SK-N-SH (cell line): ENCODE results near the gene NOX3. TPM values are rescaled to one million over a fixed set of nuclear protein-coding genes. Genes with fewer than 3 reads are reported as not detected.
"Not testable (repeated sequence)": the region's sequence is repeated elsewhere in the genome, so short reads cannot be mapped to it uniquely, and the experiment has no call there.

Experiments
- CTCF ChIA-PET: fragments of 300-600, 350-600 bp; formaldehyde crosslinking; extraction: SDS; loops from one replicate; lab custom pipeline; 2021; lab: Yijun Ruan, JAX
- POLR2A ChIA-PET: fragments of 350-600 bp; sonication (Branson Sonifier 250); formaldehyde crosslinking; extraction: SDS; loops from one replicate; lab custom pipeline; 2020; ENCODE audit warnings: antibody characterized with exemption, inconsistent platforms; lab: Yijun Ruan, JAX
- DNase-seq: peaks from one replicate; pipeline ENCODE4 v3.0.0; 2012
- H2AFZ ChIP-seq: fragments of 200-600 bp; sonication (generic); 2 replicates; pipeline ENCODE4 v1.8.1; 2016; ENCODE audit warnings: antibody characterized with exemption, mild to moderate bottlenecking, low read depth
- H3F3A ChIP-seq: fragments of 200-600 bp; sonication (generic); replicated peaks from 2 replicates; pipeline ENCODE3; 2016; ENCODE audit warnings: antibody characterized with exemption, mild to moderate bottlenecking; ENCODE audit not compliant: insufficient read depth
- H3K27ac ChIP-seq, 2 experiments: fragments of 200-500 bp in 1 of 2; fragments of 200-600 bp in 1 of 2; sonication (Bioruptor generic) in 1 of 2; sonication (generic), shearing (Covaris generic) in 1 of 2; 2 replicates each; pipeline versions ENCODE4 v1.5.1 to v1.6.1; 2014 to 2016; ENCODE audit warnings: low read depth in 2 of 2, inconsistent platforms in 1 of 2, low read length in 1 of 2, mild to moderate bottlenecking in 1 of 2, mixed read lengths in 1 of 2
- H3K27me3 ChIP-seq: fragments of 200-600 bp; sonication (generic), shearing (Covaris generic); 2 replicates; pipeline ENCODE4 v1.6.1; 2016; ENCODE audit warnings: mixed run types; ENCODE audit not compliant: insufficient read depth
- H3K36me3 ChIP-seq, 2 experiments: fragments of 200-500 bp in 1 of 2; fragments of 200-600 bp in 1 of 2; sonication (Bioruptor generic) in 1 of 2; sonication (generic) in 1 of 2; replicated peaks in 1 of 2; 2 replicates each; pipeline versions ENCODE3 to v1.5.1; 2014 to 2016; ENCODE audit warnings: low read length in 1 of 2, mild to moderate bottlenecking in 1 of 2; ENCODE audit not compliant: insufficient read depth in 2 of 2, control insufficient read depth in 1 of 2
- H3K4me1 ChIP-seq, 2 experiments: fragments of 200-500 bp in 1 of 2; fragments of 200-600 bp in 1 of 2; sonication (Bioruptor generic) in 1 of 2; sonication (generic), shearing (Covaris generic) in 1 of 2; 2 replicates each; pipeline versions ENCODE4 v1.5.1 to v1.6.1; 2014 to 2016; ENCODE audit warnings: low read depth in 1 of 2, low read length in 1 of 2, mixed run types in 1 of 2; ENCODE audit not compliant: insufficient read depth in 2 of 2, control insufficient read depth in 1 of 2
- H3K4me2 ChIP-seq: fragments of 200-600 bp; sonication (generic), shearing (Covaris generic); 2 replicates; pipeline ENCODE4 v1.6.1; 2017; ENCODE audit warnings: mixed run types
- H3K4me3 ChIP-seq, 2 experiments: fragments of 200-500 bp in 1 of 2; fragments of 200-600 bp in 1 of 2; sonication (Bioruptor generic) in 1 of 2; sonication (generic), shearing (Covaris generic) in 1 of 2; 2 replicates each; pipeline versions ENCODE4 v1.5.1 to v1.8.1; 2014 to 2016; ENCODE audit warnings: low read depth in 2 of 2, inconsistent platforms in 1 of 2, low read length in 1 of 2, mild to moderate bottlenecking in 1 of 2, mixed read lengths in 1 of 2, moderate library complexity in 1 of 2
- H3K79me2 ChIP-seq: fragments of 200-600 bp; sonication (generic); 2 replicates; pipeline ENCODE4 v1.8.1; 2017; ENCODE audit warnings: mild to moderate bottlenecking; ENCODE audit not compliant: insufficient read depth
- H3K9ac ChIP-seq: fragments of 200-600 bp; sonication (generic); 2 replicates; pipeline ENCODE4 v1.6.1; 2017; ENCODE audit warnings: mixed run types
- H3K9me2 ChIP-seq: fragments of 200-600 bp; sonication (generic); 2 replicates; pipeline ENCODE4 v1.6.1; 2017; ENCODE audit warnings: mixed run types
- H3K9me3 ChIP-seq: fragments of 200-600 bp; sonication (generic); 2 replicates; pipeline ENCODE4 v1.6.1; 2017; ENCODE audit warnings: mixed run types, mild to moderate bottlenecking, moderate library complexity
- H4K20me1 ChIP-seq: fragments of 200-600 bp; sonication (generic); 2 replicates; pipeline ENCODE4 v1.6.1; 2017; ENCODE audit warnings: mild to moderate bottlenecking, mixed run types; ENCODE audit not compliant: insufficient read depth
- EP300 ChIP-seq, 2 experiments: IDR thresholded peaks; 2 replicates each; pipeline versions ENCODE4 v1.4.0 to v1.6.1; 2012; ENCODE audit warnings: borderline replicate concordance in 1 of 2, low read depth in 1 of 2, low read length in 1 of 2
- FOSL2 ChIP-seq: IDR thresholded peaks from 2 replicates; pipeline ENCODE4 v1.4.0; 2012; ENCODE audit warnings: low read depth, mild to moderate bottlenecking, moderate library complexity, borderline replicate concordance
- FOXJ3 ChIP-seq: sonication (generic); formaldehyde crosslinking; IDR thresholded peaks from 2 replicates; pipeline ENCODE4 v1.5.1; 2020; ENCODE audit warnings: mild to moderate bottlenecking, missing genetic modification reagents
- GATA2 ChIP-seq: sonication (generic); formaldehyde crosslinking; IDR thresholded peaks from 2 replicates; pipeline ENCODE4 v1.5.0; 2020; ENCODE audit warnings: mild to moderate bottlenecking, missing genetic modification reagents
- JUND ChIP-seq: IDR thresholded peaks from 2 replicates; pipeline ENCODE4 v1.4.0; 2012
- MAX ChIP-seq: IDR thresholded peaks from 2 replicates; pipeline ENCODE4 v1.4.0; 2012; ENCODE audit warnings: low read depth
- MEF2A ChIP-seq: IDR thresholded peaks from 2 replicates; pipeline ENCODE4 v1.4.0; 2012; ENCODE audit warnings: low read depth, borderline replicate concordance
- MXI1 ChIP-seq: IDR thresholded peaks from 2 replicates; pipeline ENCODE4 v1.6.1; 2012; ENCODE audit warnings: mild to moderate bottlenecking, low read depth, low read length, improper control_type of control experiment
- NFIC ChIP-seq: IDR thresholded peaks from 2 replicates; pipeline ENCODE4 v1.4.0; 2012; ENCODE audit warnings: borderline replicate concordance
- PBX3 ChIP-seq: IDR thresholded peaks from 2 replicates; pipeline ENCODE4; 2012
- SIN3A ChIP-seq: IDR thresholded peaks from 2 replicates; pipeline ENCODE4 v1.6.1; 2012; ENCODE audit warnings: low read depth, mild to moderate bottlenecking, low read length, moderate library complexity, borderline replicate concordance
- SMC3 ChIP-seq: IDR thresholded peaks from 2 replicates; pipeline ENCODE4 v1.6.1; 2012; ENCODE audit warnings: low read depth, low read length, improper control_type of control experiment
- TAF1 ChIP-seq: IDR thresholded peaks from 2 replicates; pipeline ENCODE4 v1.6.1; 2012; ENCODE audit warnings: low read depth, mild to moderate bottlenecking, low read length, moderate library complexity, borderline replicate concordance
- TEAD4 ChIP-seq: IDR thresholded peaks from 2 replicates; pipeline ENCODE4 v1.4.0; 2012; ENCODE audit warnings: mild to moderate bottlenecking, borderline replicate concordance; ENCODE audit not compliant: insufficient read depth
- YY1 ChIP-seq: IDR thresholded peaks from 2 replicates; pipeline ENCODE4 v1.4.0; 2012; ENCODE audit warnings: low read depth, mild to moderate bottlenecking
- ZBTB33 ChIP-seq: IDR thresholded peaks from 2 replicates; pipeline ENCODE4 v1.4.0; 2012; ENCODE audit warnings: low read depth, borderline replicate concordance
- WGBS: methylation state at CpG from one replicate; pipeline ENCODE4 v1.1.6; 2017; ENCODE audit warnings: low lambda C conversion rate; 5-methylcytosine and 5-hydroxymethylcytosine counted together
- polyA plus RNA-seq, 3 experiments: library from polyadenylated mRNA; depleted of rRNA; stranded (reverse); fragments of >200 nt; gene quantifications; 2 replicates each; pipeline ENCODE4 v1.2.3, GENCODE V29; 2012

NOX3 gene
- polyA plus RNA-seq, 1 of the 3 experiments (the other 2 are of a cell fraction) = 0.02 TPM

- Histone ChIP-seq H3K9me2 (no peaks in the 10 kb centered on the region), H3K36me3 (no peaks in the 10 kb centered on the region), H2AFZ (no peak overlapping the region), H3K9ac (no peak overlapping the region), H3K79me2 (no peaks in the 10 kb centered on the region), H3K4me2 (no peak overlapping the region), H3K27ac (no peak overlapping the region), H3F3A (no peaks in the 10 kb centered on the region), H3K9me3 (no peaks in the 10 kb centered on the region), H3K4me1 (no peaks in the 10 kb centered on the region), H3K27me3 (no peaks in the 10 kb centered on the region), H3K4me3 (no peak overlapping the region), H4K20me1 (no peaks in the 10 kb centered on the region)
- ChIA-PET CTCF (interaction anchor here (0.8 kb wide), 1 partner anchor 437 kb away, joined by 3 read pairs; no protein-coding TSS in a partner anchor), POLR2A (no interaction called here)
- 79% methylated on average over 3 of the region's 3 CpGs for WGBS
- DNase-seq = no peak
- no peak for TF ChIP-seq GATA2
- no peak for TF ChIP-seq ZBTB33
- no peak for TF ChIP-seq MEF2A
- no peak for TF ChIP-seq NFIC
- TF ChIP-seq TEAD4 = no peak
- no peak for TF ChIP-seq JUND
- no peak for TF ChIP-seq MXI1
- TF ChIP-seq TAF1 = no peak
- no peak for TF ChIP-seq SIN3A
- no peak for TF ChIP-seq YY1
- TF ChIP-seq SMC3 = no peak
- no peak for TF ChIP-seq PBX3
- no peak for TF ChIP-seq MAX
- no peak for TF ChIP-seq EP300 (IDR thresholded peaks at IDR 0.05; ENCODE audit: borderline replicate concordance in 1 of 2, low read depth in 1 of 2, low read length in 1 of 2)
- no peak for TF ChIP-seq FOXJ3 (CRISPR knock-in tag)
- TF ChIP-seq FOSL2 = no peak
Measured at GRCh38 chr6:155364844-155365437, 90.7 kb downstream of the NOX3 start.

GRCh38 chr6:155364021-155364420 lies 91.6 kb downstream of the NOX3 start:
- not testable (repeated sequence) for H2AFZ ChIP-seq
- 91% methylated on average over 12 of the region's 12 CpGs for WGBS

GRCh38 chr6:155362968-155363632 lies 92.5 kb downstream of the NOX3 start:
- H3K4me3 ChIP-seq, H3F3A ChIP-seq, H4K20me1 ChIP-seq, POLR2A ChIA-PET, CTCF ChIA-PET, H3K4me1 ChIP-seq, H3K4me2 ChIP-seq, H3K9me2 ChIP-seq, H2AFZ ChIP-seq, DNase-seq, H3K79me2 ChIP-seq, H3K9me3 ChIP-seq, H3K27ac ChIP-seq, H3K27me3 ChIP-seq, H3K36me3 ChIP-seq, H3K9ac ChIP-seq: not testable (repeated sequence)
- no CpG with 5 or more reads among the region's 39 CpGs for WGBS

More at GRCh38 chr6:155364021-155364420, 91.6 kb downstream of the NOX3 start:
- H3F3A ChIP-seq, DNase-seq, H3K4me3 ChIP-seq, H3K4me2 ChIP-seq, H3K4me1 ChIP-seq, H3K9ac ChIP-seq, H3K27ac ChIP-seq, H3K9me2 ChIP-seq, H3K36me3 ChIP-seq, H3K9me3 ChIP-seq, H3K79me2 ChIP-seq, H3K27me3 ChIP-seq, H4K20me1 ChIP-seq, POLR2A ChIA-PET: not testable (repeated sequence)
- CTCF ChIA-PET = interaction anchor here (0.8 kb wide), 1 partner anchor 436 kb away, joined by 3 read pairs; no protein-coding TSS in a partner anchor
